Measurements from ENCODE around the gene TMEM232.
"Not testable (repeated sequence)": the region's sequence is repeated elsewhere in the genome, so short reads cannot be mapped to it uniquely, and the experiment has no call there.

The TMEM232 gene

DNA sequence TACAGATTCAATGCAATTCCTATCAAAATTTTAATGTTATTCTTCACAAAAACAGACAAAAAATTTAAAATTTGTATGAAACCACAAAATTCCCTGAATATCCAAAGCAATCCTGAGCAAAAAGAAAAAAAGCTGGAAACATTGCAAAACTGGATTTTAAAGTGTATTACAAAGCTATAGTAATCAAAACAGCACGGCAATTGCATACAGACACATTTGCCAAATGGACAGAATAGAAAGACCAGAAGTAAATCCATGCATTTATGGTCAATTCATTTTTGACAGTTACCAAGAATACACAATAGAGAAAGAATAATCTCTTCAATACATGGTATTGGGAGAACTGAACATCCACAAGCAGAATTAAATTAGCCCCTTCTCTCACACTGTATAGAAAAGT lies 110.5 kb downstream of the TMEM232 start:
- no peak for DNase-seq

GRCh38 chr5:110612794-110613247 lies 113.7 kb downstream of the TMEM232 start:
- DNase-seq: no peak

DNA sequence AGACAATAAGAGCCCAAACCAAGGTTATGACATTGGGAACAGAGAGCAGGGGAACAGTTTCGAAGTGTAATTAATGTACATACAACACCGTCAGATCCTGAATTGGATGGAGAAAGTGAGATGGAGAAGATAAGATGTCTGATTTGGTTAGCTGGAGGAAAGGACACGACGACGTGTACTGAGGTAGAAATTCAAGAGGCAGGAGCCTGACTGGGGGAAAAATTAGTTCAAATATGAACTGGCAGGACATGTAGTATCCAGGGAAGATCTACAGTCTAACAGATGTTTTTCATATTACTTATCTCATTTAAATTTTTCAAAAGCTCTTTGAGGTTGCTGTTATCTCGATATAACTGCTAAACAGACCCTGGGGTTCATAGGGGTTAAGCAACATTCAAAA lies 114.7 kb downstream of the TMEM232 start:
- no peak for DNase-seq

DNA sequence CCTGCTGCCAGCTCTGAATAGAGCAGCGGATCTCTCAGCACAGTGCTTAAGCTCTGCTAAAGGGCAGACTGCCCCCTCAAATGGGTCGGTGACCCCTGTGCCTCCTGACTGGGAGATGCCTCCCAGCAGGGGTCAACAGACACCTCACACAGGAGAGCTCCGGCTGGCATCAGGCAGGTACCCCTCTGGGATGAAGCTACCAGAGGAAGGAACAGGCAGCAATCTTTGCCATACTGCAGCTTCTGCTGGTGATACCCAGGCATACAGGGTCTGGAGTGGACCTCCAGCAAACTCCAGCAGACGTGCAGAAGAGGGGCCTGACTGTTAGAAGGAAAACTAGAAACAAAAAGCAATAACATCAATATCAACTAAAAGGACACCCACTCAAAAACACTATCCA lies 131.6 kb downstream of the TMEM232 start:
- no peak for DNase-seq

DNA sequence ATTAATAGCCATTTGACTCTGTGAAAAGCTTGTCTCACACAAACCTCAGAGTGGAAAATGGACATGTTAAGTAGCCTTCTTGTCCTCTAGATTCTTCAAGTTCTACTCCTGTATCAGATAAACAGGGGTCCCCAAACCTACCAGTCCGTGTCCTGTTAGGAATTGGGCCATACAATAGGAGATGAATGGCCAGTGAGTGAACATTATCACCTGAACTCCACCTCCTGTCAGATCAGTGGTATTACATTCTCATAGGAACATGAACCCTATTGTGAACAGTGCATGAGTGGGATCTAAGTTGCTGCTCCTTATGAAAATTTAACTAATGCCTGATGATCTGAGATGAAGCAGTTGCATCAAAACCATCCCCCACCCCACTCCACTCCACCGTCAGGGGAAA lies 136.3 kb downstream of the TMEM232 start:
- no peak for DNase-seq

GRCh38 chr5:110588286-110588980 lies 138.0 kb downstream of the TMEM232 start:
- DNase-seq: no peak

DNA sequence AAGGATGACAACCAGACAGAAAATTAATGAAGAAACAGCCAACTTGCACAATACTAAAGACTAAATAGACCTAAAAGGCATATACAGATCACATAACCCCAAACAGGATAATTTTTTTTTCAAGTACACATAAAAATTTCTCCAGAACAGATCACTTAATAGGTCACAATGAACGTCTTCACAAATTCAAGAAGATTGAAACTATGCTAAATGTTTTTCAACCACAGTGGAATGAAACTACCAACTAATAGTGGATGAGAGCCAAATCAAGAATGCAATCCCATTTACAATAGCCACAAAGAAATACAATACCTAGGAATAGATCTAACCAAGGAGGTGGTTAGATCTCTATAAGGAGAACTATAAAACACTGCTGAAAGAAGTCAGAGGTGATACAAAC lies 145.8 kb downstream of the TMEM232 start:
- DNase-seq: no peak

DNA sequence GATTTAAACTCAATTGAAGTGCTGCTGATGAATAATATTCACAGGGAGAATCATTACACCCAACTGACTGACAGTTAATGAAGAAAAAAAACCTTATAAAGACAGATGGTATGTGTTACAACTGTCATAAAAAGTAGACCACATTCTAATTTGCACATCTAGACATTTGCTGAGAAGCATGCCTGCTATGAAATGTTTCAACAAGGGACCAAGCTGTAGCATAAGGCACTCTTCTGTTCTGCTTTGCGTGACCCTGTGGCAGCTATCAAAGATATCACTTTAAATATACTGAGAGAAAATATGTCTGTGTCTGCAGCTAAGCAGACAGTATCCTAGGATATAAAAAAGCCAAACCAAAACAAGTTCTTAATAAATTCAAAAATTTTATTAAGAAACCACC lies 153.7 kb downstream of the TMEM232 start:
- DNase-seq: no peak

GRCh38 chr5:110562191-110562590 lies 164.3 kb downstream of the TMEM232 start:
- no peak for DNase-seq

- DNase-seq: no peak
These were observed 165.0 kb downstream of the TMEM232 start for GRCh38 chr5:110561510-110561909.

DNA sequence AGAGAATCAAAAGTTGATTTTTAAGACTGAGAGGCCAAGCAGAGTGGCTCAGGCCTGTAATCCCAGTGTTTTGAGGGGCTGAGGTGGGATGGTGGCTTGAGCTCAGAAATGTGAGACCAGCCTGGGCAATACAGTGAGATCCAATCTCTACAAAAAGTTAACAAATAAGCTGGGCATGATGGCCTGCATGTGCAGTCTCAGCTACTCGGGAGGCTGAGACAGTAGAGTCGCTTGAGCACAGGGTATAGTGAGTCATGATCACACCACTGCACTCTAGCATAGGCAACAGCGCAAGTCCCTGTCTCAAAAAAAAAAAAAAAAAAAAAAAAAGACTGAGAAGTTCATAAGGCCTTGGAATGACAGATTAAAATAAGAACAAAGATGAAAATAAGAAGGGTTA lies 177.2 kb downstream of the TMEM232 start:
- no peak for DNase-seq

- DNase-seq: no peak
These were observed 178.3 kb downstream of the TMEM232 start for GRCh38 chr5:110548171-110548570.

- no peak for DNase-seq
These were observed 179.0 kb downstream of the TMEM232 start for GRCh38 chr5:110547495-110547894.

DNA sequence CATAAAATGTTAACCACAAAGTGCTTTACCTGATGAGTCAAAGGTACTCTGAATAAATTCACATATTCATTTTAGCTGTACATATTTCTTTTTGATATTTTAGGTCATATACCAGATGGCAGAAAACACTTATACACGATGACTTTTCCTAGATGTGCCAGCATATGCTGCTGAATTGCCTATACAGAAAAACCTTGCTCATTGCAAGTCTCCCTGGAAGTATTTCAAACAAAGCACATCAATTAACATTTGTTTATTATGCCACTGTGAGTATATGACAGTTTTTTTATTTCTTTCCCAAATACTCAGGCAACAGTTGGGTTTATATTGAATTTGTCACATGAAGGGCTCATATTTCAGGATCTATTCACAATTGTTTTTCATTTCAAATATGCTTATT lies 180.8 kb downstream of the TMEM232 start:
- no peak for DNase-seq

DNA sequence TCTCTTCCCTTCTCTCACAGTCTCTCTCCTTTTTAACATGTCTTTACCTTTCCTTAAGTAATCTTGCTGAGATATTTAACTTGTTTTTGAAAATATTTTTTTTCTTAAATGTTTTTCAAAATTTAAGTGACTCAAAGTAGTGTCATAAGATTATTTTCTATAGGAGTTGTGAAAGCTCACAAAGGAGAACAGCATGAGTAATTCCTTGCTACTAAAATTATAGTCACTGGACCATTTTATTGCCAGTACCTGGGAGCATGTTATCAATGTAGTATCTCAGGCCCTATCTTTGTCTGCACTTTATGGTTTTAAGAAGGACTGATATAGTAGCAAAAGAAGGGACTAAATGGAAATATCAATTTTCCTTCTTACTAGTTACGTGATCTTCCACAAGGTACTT lies 181.9 kb downstream of the TMEM232 start:
- no peak for DNase-seq

DNA sequence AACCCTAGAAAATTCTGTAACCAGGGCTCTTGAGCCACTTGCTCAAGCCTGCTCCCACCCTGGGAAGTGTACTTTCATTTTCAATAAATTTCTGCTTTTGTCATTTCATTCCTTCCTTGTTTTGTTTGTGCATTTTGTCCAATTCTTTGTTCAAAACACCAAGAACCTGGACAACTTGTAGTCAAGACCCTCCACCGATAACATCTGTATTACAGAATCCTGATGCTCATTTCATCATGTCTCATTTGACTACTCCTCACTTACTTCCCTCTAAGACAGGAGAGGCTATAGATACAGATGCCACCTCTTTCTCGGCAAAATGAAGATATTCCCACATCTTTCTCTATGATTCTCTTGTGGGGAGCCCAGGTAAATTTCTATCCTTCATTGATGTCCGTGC lies 183.5 kb downstream of the TMEM232 start:
- no peak for DNase-seq

DNA sequence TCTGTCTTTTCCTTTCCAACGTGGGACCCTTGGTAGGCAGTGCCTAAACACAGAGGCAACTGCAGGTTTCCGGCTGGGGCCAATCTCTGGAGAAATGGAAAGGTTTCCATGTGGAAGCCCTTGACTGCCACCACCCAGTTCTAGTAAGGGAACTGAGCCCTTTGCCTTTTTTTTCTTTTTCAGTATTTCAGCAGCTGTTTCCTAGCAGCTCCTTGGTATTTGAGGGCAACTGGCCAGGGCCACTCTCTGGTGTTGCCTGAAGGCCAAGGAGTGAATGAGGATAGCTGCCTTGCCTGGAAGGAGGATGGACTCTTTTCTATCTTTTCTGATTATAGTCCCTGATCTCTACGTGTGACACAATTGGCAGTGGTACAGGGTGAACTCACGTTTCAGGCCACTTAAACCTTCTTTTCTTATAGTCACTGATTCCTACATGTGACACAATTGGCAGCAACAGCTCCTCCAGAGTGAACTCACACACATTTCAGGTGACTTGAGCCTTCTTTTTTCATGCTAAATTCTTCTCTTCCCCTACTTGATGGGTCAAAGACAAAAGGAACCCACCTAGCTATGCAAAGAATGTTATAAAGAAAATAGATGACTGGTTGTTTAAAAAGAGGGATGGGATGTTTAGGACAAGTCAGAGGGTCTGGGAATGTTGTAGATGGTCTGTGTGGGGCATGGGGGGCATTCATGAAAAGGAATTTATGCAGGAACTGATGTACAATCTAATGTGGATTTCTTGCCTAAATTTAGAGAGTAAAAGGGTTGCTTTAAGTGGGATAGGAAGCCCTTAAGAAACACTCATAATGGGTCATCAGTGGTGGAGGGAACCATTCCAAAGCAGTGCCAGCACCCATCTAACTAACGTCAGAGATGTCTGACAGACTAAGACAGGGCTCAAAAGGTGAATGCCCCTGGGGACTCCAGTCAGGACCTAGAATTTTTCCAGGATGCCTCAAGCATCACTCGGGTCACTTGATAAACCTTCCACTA lies 190.1 kb downstream of the TMEM232 start:
- no peak for DNase-seq

- not testable (repeated sequence) for DNase-seq
These were observed 191.3 kb downstream of the TMEM232 start for GRCh38 chr5:110535146-110535545.

GRCh38 chr5:110525762-110526161 lies 200.7 kb downstream of the TMEM232 start:
- no peak for DNase-seq

DNA sequence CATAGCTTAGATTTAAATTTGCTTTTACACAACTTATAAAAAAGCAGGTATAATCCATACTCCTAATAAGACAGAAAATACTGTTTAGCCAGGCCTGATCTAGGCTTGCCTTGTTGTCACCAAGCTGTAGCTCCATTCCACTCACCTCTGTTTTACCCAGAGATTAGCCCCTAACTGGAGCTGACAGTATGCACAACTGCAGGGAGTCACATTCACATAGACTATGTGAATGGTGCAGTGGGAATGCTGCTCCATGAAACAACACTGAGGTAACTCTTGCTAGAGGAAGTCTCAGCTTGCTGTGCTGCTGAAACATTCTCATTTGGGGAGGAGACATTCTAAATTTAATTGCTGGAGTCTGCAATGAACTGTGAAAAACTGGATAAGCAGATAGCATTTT lies 209.1 kb downstream of the TMEM232 start:
- DNase-seq: no peak

DNA sequence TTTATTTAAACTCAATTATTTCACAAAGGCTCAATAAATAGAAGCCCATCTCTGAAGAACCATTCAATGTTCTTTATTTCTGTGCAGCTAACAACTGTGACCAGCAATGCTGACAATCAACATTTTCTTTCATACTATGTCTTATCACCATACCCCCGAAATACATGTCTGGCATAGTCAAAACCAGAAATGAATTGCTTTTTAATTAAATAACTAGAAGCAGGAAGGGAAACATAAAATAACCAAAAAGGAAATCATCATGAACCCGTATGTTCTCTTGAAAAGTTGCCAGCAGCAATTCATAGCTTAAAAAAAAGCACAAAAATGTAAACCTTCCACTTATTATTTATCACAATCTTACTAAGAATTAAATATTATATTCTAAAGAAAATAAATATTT lies 212.4 kb downstream of the TMEM232 start:
- DNase-seq: no peak

DNA sequence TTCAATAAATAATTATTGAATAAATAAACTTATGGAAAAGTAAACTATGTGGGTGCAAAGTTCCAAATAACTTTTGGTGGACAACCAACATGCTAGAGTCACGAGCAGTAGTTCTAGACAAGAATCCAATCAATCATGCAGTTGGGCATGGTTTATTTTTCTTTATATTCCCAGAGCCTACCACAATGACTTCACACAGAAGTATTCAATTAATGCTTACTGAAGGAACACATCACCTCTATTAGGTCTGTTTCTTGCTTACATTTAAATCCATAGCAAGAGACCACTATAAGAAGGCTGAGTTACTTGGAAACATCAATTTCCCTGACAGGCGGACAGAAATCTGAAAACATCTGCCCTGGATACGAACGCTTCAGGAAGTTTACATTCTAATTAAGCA lies 214.2 kb downstream of the TMEM232 start:
- no peak for DNase-seq

- DNase-seq: no peak
These were observed 216.3 kb downstream of the TMEM232 start for GRCh38 chr5:110510146-110510545.

DNA sequence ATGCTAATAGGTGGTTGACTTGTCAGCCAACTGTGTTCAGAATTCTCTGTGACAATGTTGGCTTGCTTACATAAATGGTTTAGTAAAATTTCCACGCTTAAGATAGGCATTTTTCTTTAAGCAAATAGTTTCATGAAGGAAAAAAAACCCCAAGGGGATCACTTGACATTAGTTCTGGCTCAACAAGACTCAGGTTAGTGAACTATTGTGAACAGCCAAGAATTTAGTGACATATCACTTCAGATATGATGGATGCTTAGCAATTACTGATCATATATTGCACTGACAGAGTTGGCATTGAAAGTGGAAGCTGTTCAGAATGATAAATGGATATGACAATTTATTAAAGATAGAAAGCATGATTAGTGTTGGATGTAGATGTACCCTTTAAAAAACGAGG lies 218.5 kb downstream of the TMEM232 start:
- DNase-seq: no peak

Measured in central memory CD4-positive, alpha-beta T cell (primary cell).